ENCODE measurements around the gene CACNA2D3. TPM values are rescaled to one million over a fixed set of nuclear protein-coding genes. Genes with fewer than 3 reads are reported as not detected.

The CACNA2D3 gene
- total RNA-seq, 1 donor from 2014 or later, result 0.10 TPM

- ATAC-seq (peak; percentile 44), DNase-seq (ENCODE audit: low spot score) (no peak)
These were observed 699.9 kb downstream of the CACNA2D3 start for GRCh38 chr3:54822206-54822605.

DNA sequence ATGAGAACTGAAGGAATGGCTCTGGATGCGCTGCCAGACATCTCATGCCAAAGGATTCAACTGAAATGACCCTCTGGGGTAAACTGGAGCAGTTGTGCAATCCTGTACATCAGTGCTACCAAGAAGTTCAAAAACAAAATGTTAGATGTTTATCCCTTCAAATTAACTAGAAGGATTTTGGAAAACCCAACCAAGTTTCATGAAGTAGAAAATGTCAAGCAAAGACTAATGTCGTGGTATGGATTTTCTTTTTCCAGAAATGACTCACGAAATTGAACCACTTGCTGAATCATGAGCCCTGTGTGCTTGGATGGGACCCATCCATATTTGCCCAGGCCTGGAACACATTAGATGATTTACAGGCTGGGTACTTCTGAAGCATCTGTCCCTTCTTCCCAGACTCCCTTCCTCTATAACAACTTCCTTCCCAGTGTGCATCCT lies 703.9 kb downstream of the CACNA2D3 start:
- DNase-seq (ENCODE audit: low spot score) (no peak), ATAC-seq (no peak)

DNA sequence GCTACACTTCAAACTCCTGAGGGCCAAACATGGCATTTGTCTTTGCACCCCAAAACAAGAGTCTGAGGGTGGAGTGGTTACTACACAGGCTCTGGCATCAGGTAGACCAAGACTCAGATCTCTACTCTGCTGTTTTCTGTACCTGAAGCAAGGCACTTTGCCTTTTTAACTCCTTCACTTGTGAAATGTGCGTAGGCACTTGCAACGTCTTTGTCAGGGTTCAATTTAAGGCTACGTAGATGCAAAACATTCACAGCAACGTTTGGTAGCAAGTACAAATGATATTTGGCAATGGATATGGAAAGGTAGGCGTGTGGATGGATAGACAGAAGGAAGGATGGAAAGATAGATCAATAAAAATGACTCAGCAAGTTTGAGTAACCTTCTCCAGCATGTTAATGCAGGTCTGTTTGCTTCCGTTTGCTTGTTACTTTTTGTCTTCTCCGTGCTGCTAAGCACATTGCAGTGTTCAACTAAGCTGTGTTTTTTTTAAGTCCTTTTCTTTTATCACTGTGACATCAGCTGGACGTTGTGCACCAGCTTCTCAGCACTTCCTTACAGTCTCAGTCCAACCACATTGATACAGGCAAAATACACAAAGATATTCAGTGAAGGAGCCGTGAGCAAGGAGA lies 704.8 kb downstream of the CACNA2D3 start:
- ATAC-seq, result no peak
- no peak for DNase-seq (ENCODE audit: low spot score)

- no peak for ATAC-seq
These were observed 705.4 kb downstream of the CACNA2D3 start for GRCh38 chr3:54827776-54828175.

DNA sequence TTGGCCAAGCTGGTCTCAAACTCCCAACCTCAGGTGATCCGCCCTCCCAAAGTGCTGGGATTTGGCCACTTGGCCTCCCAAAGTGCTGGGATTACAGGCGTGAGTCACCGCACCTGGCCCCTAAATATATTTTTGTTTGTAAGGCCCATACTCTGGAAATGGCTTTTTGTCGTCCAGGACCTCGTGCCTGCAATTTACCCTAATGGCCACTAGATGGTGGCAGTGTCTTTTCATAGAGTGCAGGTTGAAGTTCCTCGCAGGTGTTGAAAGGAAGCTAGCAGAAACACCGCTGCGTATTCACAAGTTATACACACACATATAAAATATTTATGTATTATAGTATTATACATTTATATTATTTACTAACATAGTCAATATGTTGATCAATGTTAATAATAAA lies 708.3 kb downstream of the CACNA2D3 start:
- no peak for ATAC-seq
- no peak for DNase-seq (ENCODE audit: low spot score)

More at GRCh38 chr3:54827776-54828175, 705.4 kb downstream of the CACNA2D3 start:
- DNase-seq (ENCODE audit: low spot score), result no peak

DNA sequence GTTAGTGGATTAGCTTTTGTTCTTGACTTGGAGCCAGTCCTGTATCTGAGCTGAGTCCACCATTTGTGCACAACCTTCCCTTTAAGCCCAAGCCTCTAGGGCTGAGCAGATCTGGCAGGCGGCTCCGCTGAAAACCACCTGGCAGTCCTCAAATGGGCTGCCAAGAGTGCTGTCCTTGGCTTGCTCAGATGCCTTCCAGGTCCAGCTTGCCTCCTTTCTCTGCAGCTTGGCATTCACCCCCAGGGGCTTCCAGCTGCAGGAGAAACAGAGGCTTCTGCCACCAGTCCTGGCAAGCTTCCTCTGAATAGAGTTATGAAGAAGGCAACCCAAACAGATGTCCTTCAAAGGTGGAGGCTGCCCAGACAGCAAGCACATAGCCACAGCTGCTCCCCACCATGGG lies 708.8 kb downstream of the CACNA2D3 start:
- no peak for ATAC-seq
- no peak for DNase-seq (ENCODE audit: low spot score)

- no peak for ATAC-seq
- no peak for DNase-seq (ENCODE audit: low spot score)
These were observed 710.5 kb downstream of the CACNA2D3 start for GRCh38 chr3:54832876-54833275.

- DNase-seq (ENCODE audit: low spot score), result no peak
- no peak for ATAC-seq
These were observed 713.3 kb downstream of the CACNA2D3 start for GRCh38 chr3:54835701-54836100.

- DNase-seq (ENCODE audit: low spot score) (no peak), ATAC-seq (no peak)
These were observed 714.5 kb downstream of the CACNA2D3 start for GRCh38 chr3:54836871-54837270.

DNA sequence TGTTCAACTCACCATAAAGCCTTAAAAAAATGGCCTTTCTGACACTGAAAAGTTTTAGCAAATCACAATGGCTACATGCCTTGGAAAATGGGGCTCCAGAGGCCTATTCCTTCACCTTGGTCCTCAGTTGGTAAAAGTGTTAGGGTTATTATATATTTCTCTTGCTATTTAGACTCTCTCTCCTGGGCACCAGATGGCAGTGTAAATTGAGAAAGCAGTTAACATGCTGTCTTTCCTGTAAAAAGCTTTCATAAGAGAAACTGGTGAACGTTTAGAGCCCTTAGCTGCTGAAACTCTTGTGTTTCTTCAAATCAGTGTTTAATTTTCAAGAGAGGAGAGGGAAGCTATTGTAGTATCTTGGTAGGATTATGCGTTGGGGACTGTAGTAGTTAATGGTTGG lies 715.6 kb downstream of the CACNA2D3 start:
- DNase-seq (ENCODE audit: low spot score) (no peak), ATAC-seq (peak; percentile 35)

DNA sequence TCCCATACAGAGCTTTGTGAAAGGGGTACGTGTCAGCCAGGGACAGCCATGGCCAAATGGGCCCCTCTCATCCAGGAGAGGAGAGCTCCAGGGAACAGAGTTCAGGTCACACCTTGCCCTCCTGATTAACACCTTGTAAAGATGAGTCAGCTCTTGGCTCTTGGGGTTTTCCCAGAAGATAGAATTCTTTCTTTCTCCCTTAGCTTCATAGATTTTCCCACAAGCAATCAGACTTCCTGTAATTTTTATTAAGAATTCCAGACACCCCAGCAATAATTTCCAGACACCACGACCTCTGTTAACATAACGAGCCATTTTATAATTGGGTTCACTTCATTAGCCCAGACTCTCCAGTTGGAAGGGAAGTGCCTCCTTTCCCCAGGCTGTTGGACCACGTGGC lies 719.1 kb downstream of the CACNA2D3 start:
- DNase-seq (ENCODE audit: low spot score) (no peak), ATAC-seq (no peak)

DNA sequence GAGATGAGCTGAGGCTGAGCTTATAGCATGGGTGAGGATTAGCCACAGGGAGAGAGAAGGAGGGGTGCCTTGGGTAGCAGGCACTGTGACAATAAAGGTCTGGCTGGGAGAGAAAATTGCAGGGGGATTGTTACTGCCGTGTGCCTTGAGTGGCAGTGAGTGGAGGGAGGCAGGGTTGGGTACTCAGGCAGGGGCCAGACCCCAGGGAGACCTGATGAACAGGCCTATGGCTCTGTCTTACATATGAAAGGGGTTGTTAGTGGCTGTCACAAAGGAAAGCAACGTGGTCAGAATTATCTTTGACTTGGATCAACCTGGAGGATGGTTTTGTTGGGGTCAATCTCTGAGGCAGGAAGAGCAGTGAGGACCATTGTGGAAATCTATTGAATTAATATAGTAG lies 721.0 kb downstream of the CACNA2D3 start:
- DNase-seq (ENCODE audit: low spot score), result no peak
- ATAC-seq, result no peak

DNA sequence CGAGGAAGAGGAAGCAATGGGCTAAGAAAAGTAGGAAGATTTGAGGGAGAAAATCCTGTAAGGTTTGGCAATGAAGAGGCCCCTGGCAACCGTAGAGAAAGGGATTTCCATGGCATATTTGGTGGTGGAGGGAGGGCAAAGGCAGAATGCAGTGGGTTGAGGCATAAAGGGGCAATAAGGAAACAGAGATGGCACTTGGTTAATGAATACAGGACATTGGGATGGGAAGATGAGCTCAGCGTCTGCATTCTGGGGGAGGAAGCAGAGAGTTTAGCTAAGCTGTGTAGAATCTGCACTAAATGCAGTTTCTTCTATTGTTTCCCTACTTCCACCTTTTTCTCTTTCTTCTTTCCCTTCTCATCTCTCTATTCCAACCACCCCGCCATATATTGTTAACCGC lies 721.9 kb downstream of the CACNA2D3 start:
- DNase-seq (ENCODE audit: low spot score), result no peak
- ATAC-seq, result no peak

DNA sequence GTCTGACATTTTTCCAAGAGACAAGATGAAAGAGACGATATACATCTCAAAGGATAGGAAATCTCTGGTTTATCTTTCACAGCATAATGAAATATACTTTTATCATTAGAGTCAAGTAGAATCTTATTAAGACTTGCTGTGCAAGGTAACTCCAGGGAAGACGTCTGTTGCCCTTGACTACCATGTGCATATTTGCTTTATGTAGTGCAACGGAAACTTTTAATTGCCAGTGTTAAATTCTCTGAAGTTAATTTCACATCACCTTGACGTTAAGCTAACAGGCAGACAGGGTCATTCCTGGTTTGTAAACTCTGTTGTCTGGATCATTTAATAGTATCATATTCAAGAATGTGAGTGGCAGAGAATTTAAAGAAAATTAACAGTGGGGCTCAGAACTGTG lies 722.7 kb downstream of the CACNA2D3 start:
- ATAC-seq, result no peak
- DNase-seq (ENCODE audit: low spot score), result no peak

GRCh38 chr3:54845551-54845950 lies 723.2 kb downstream of the CACNA2D3 start:
- DNase-seq (ENCODE audit: low spot score) (no peak), ATAC-seq (no peak)

DNA sequence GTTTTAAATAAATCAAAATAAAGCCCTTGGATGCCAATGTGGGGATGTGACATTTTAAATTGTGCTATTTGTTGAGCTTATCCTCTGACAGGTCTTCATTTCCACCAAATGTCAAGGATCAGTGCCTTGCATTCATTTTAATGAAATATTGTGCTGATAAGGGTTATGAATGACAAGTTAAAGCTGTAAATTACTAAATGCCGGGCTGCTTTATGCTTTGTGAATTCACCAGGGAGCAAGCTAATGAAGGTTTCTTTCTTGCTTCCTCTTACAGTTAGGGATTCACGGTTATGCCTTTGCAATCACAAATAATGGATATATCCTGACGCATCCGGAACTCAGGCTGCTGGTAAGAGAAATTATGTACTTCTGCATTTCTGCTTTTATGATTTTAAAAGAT lies 723.8 kb downstream of the CACNA2D3 start:
- no peak for ATAC-seq

GRCh38 chr3:54847361-54847760 lies 725.0 kb downstream of the CACNA2D3 start:
- ATAC-seq, result no peak

More for the DNA sequence above, 723.8 kb downstream of the CACNA2D3 start:
- DNase-seq (ENCODE audit: low spot score), result no peak

GRCh38 chr3:54849360-54849759 lies 727.0 kb downstream of the CACNA2D3 start:
- no peak for ATAC-seq
- no peak for DNase-seq (ENCODE audit: low spot score)

More at GRCh38 chr3:54847361-54847760, 725.0 kb downstream of the CACNA2D3 start:
- DNase-seq (ENCODE audit: low spot score), result no peak

GRCh38 chr3:54850484-54851018 lies 728.2 kb downstream of the CACNA2D3 start:
- DNase-seq (ENCODE audit: low spot score) (no peak), ATAC-seq (no peak)

- peak; percentile 98 for ATAC-seq
- DNase-seq (ENCODE audit: low spot score), result peak; percentile 69
These were observed 731.4 kb downstream of the CACNA2D3 start for GRCh38 chr3:54853573-54854404.

GRCh38 chr3:54856271-54856670 lies 733.9 kb downstream of the CACNA2D3 start:
- DNase-seq (ENCODE audit: low spot score) (no peak), ATAC-seq (no peak)

DNA sequence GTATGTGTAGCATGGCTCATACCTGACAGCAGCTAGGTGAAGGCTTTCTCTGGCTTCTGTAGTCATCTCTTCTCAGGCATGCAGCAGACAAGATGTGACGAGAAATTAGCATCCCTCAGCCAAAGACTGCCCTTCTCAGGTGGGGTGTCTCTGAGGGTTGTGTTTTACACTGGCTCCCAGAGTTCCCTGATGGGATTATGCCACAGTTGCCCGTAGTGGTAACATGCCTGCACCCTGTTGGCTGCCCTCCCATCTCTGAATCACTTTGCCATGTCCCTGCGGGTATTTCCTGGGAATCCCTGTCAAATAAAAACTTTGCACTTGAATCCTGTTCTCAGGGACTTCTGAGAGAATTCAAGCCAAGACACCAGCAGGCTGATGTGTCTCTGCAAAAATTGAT lies 735.0 kb downstream of the CACNA2D3 start:
- DNase-seq (ENCODE audit: low spot score), result no peak
- ATAC-seq, result no peak

All from left lobe of liver (tissue), 2 donors.